Measurements from ENCODE around the gene OTUD3. TPM values are rescaled to one million over a fixed set of nuclear protein-coding genes. Genes with fewer than 3 reads are reported as not detected.
"Not testable (repeated sequence)": the region's sequence is repeated elsewhere in the genome, so short reads cannot be mapped to it uniquely, and the experiment has no call there.

The OTUD3 gene
- total RNA-seq, 2 donors from 2014 or later, result 8.1 to 9.4 TPM

DNA sequence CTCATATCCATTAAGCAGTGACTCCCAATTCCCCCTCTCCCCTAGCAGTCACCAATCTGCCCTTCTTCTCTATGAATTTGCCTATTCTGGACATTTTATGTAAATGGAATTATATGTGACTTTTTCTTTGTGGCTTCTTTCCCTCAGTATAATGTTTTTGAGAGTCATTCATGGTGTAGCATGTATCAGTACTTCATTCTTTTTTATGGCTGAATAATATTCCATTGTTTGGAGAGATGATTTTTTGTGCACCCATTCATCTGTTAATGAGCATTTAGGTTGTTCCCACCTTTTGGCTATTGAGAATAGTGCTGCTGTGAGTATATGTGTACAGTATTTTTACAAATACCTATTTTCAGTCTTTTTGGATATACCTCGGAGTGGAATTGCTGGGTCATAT, 19.5 kb downstream of the OTUD3 start:
- DNase-seq (ENCODE audit: low spot score), result no peak
- intact Hi-C loops (cut with DNase I), result no loop called here

DNA sequence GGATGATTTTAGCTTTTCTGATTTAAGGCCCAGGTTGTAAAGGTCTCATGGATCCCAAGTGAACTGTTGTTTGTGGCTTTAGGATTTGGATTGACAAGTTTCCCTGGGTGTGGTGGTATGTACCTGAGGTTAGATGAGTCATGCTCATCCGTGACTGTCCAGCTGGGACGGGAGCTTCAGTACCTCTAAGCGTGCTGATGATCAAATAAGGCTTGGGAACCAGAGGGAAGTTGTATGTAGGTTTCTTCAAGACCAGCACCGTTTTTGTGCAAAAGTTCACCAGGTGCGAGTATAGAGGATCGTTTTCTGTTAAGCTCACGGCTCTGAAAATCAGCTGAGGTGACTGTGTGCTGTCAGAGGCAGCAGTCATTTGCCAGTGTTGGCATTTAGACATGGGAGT, 21.4 kb downstream of the OTUD3 start:
- no peak for DNase-seq (ENCODE audit: low spot score)
- intact Hi-C loops (cut with DNase I), result no loop called here

DNA sequence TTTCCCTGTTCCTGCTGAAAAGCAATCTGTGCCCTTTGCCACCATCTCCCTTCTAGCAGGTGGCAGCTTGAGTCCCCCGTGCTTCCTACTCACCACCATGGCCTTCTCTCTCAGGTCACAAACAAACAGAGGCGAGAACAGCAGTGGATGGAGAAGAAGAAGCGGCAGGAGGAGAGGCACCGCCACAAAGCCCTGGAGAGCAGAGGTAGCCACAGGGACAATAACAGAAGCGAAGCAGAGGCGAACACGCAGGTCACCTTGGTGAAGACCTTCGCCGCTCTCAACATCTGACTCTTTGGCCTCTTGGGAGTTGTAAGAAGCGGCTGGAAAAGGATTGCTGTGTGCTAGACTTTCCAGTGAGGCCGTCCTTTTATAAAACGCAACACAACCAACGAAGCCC, 25.3 kb downstream of the OTUD3 start:
- intact Hi-C loops (cut with DNase I), result no loop called here
- DNase-seq (ENCODE audit: low spot score), result no peak

DNA sequence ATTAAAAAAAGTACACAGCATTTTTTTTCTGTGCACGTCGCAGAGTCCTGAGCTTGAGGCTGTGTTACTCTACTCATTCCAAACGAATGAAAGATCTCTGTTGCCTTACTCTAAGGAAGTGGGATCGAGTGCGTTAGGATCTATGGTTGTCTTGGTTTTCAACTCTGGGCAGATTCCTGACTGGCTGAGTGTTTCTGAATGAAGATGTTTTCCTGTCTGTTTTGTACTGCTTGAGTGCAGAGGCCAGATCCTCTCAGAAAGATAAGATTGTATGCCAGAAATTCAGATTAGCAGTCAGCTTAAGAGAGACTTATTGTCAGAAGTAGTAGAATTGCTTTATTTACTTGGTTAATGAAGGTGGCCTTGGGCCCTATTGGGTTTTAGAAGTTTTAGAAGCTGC, 27.2 kb downstream of the OTUD3 start:
- intact Hi-C loops (cut with DNase I), result no loop called here
- DNase-seq (ENCODE audit: low spot score), result no peak

DNA sequence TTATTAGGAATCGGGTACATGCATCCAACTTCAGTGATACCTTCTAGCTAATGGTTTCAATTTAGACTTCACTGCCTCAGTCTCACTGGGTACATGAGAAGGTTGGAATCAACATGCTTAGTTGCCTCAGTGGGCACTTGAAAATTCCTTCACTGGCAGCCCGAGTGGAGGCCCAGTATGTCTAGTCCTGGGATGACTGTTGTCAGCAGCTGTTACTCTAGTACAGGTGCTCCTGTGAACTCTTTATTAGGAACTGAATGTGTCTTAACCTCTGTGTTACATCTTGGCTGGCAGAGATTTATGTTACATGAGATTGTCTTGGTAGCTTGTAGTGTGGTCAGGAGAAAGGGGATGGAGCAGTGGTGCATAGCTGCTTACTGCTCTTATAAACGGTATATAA, 27.8 kb downstream of the OTUD3 start:
- DNase-seq (ENCODE audit: low spot score), result no peak
- intact Hi-C loops (cut with DNase I), result no loop called here

DNA sequence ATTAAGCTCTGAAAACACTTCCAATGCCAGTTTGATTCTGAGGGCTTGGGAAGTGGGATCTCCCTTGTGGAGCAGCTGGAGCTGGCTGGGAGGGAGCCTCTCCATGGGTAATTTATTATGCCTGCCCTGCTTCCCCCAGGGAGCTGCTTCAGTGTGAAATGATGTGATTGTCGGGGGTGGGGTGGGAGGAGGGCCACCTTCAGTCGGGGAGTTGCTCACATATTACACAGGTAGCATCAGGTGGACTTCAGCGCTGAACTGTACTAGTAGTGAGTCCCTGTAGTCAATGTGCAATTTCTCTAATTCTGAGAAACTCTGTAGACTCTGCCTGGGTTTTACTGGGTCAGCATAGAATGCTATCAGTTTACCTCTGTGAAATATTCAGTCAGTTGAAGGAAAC, 28.5 kb downstream of the OTUD3 start:
- intact Hi-C loops (cut with DNase I), result no loop called here
- no peak for DNase-seq (ENCODE audit: low spot score)

DNA sequence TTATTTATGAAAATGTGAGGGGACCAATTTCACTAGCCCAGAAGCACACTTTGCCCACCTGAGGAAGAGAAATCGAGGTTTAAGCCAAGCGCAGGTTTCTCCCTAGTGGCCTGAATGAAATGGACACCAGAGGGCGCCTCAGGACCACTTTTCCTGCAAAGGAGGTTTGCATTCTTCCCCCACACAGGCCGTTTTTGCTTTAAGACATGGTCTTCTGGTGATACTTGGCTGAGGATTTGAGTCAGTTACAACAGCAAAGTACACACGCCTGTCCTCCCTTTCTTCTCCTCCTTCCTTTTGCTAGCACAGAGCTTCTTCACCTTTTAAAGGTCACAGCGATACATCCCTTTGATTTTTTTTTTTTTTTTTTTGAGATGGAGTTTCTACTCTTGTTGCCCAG, 35.9 kb downstream of the OTUD3 start:
- peak; percentile 93 for DNase-seq (ENCODE audit: low spot score)
- intact Hi-C loops (cut with DNase I), result loop anchor here in 1 of 2 donors (2.0 to 5.0 kb wide), 2 partner anchors 235 to 574 kb away; no protein-coding TSS in a partner anchor

DNA sequence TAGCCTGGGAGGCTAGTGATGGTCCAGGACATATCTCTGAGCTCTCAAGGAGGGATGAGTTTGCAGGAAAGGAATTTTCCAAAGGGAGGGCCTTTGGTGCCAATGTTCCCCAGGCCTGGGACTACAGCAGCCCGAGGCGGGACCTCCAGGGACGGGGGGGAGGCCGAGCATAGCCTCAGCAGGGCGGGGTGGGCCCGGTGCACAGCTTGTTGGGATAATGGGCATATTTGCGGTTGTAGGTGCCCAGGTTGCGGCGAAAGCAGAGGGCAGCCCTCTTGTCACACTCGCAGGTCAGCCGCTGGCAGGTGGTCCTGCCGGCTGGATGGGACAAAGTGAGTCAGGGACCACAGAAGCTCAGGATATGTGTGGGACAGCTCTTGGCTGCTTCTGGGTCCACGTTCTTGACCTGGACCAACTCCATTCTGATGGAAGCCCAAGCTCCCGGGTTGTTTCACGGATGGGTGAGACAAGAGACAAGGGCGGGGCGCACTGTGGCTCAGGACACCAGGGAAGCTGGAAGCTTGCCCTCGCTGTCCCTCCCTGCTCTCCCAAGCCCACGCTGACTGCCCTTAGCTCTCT, 38.0 kb downstream of the OTUD3 start:
- intact Hi-C loops (cut with DNase I), result loop anchor here in 1 of 2 donors (5.0 kb wide), 1 partner anchor 232 kb away; no protein-coding TSS in a partner anchor
- no peak for DNase-seq (ENCODE audit: low spot score)

DNA sequence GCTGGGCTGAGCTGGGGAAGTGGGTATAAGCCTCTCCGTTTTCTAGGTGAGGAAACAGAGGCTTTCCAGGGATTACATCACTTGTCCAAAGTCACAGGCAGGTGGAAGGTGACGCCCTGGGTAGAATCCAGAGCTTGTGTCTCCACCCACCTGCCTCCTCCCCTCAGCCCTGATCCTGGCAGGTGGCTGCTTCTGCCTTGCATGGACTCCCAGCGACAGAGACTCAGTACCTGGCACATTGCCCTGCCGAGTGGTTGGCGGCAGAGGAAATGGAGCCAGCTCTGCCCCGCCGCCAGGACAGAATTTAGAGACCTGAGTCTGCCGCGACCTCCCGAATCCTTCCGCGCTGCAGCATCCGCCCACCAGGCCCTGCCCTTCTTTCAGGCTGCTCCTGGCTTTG, 39.1 kb downstream of the OTUD3 start:
- intact Hi-C loops (cut with DNase I), result loop anchor here in 1 of 2 donors (5.0 kb wide), 1 partner anchor 231 kb away; no protein-coding TSS in a partner anchor

DNA sequence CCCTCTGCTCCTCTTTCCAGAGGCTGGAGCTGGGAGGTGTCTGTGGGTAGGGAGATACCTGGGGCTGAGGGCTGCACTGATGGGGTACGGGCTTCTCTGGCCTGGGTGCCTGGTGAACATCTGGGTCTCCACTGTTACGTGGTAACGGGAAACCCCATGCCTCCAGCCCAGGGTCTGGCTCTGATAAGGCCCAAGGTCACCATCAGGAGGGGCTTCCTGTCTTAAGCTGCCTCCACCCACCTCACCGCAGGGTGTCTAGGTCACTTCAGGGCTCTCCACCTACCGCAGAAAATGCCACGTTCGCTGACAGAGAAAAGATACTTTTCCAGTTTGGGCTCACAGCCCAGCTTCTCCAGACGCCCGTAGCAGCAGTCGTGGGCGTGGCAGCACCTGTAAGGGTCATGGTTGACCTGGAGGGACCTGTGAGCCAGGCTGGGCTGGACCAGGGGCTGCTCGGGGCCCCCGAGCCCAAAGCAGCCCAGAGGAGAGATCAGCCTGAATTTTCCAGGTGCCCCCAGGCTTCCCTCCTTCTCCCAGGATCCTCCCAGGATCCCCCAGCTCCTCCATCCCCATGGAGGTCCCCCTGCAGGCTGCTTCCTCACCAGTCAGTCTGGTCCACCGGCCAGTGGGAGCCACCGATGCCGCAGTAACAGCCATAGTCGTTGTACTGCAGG, 40.0 kb downstream of the OTUD3 start:
- no peak for DNase-seq (ENCODE audit: low spot score)
- intact Hi-C loops (cut with DNase I), result loop anchor here in 1 of 2 donors (5.0 kb wide), 1 partner anchor 230 kb away; no protein-coding TSS in a partner anchor

More for the DNA sequence above, 39.1 kb downstream of the OTUD3 start:
- DNase-seq (ENCODE audit: low spot score), result no peak

DNA sequence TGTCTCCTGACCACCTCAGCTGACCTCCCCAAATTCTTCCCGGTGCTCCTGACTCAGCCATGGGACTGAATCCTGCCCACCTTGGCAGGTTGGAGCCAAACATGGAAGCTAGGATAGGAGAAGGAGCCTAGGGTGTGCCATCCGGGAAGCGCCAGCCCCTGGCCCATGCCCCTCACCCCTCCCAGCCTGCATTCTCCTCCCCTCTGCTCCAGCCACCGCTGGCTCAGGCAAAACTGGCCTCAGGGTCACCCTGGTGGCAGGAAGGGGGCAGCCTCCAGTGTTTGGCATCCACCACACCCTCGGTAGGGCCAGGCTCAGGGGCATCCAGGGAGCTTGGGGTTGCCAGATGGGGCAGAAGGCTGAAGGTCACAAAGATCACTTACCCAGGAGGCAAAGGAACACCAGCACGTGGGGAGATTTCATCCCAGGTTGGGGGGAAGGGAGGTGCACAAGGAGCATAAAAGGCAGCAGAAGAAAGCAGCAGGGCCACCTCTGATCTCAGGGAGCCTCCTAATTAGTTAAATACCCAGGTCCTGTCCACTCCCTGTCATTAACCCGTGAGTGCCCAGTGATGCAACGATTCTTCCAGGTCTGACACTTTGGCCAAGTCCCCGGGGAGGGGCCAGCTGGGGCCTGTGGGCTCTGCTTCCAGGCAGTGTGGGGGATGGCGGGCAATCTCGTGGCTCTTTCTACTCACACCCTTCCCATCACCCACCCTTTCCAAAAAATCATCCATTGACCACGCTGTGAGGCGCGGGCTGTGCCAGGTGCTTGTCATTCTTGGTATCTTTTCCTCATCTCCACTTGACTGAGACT, 41.1 kb downstream of the OTUD3 start, which contains the start of gene PLA2G2E:
PLA2G2E (minus strand) TSS at position 481 of the 816 bp plus-strand sequence; CDS start at position 423, 58 bp downstream.
- intact Hi-C loops (cut with DNase I), result loop anchor here in 1 of 2 donors (5.0 kb wide), 1 partner anchor 229 kb away; no protein-coding TSS in a partner anchor
- no peak for DNase-seq (ENCODE audit: low spot score)

DNA sequence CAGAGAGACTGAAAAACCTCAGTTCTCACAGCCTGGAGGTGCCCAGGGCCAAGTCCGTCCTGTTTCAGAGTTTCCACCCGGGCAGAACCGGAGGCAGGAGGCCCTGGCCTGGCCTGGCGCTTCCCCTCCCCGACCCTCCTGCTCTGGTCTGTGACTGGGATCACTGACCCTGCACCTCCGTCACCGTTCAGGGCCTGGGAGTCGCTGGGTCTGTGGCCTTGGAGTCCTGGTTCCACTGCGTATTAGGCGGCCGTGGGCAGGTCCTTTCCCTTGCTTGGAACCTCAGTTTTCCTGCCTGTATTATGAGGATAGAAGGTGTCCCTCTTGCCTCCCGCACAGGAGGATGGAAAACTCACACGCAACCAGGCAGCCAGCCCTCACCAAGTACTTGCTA, 41.8 kb downstream of the OTUD3 start:
- intact Hi-C loops (cut with DNase I), result loop anchor here in 1 of 2 donors (5.0 kb wide), 1 partner anchor 228 kb away; no protein-coding TSS in a partner anchor
- DNase-seq (ENCODE audit: low spot score), result no peak

DNA sequence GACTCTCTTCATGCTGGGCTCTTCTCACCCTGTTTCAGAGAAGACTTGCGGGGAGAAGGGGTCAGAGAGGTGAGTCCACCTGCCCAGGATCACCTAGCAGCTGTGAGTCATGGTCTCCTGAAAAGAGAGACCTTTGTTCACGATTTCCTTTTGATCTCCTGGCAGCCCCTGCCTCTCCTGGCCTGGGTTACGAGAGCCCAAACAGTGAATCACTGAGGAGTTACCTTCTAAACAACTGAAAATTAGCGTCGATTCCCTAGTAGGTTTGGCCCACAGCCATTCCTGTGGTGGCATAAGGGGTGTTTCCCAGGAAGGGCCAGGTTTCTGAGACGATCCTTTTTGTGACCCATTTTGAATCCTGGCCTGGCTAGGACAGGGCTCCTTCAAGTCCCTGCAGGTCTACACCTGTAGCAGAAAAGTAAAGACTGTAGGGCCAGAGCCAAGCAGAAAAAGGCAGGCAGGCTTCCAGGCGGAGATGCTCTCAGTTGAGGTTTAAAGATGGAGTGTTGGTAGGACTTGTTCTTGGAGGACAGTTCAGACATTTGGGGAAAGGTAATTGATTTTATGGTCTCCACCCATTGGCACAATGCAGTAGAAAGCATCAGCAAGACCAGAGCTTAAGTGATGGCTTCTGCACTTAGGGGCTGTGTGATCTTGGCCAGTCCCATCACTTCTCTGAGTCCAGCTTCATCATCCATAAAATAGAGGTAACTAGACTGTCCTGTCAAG, 43.3 kb downstream of the OTUD3 start:
- DNase-seq (ENCODE audit: low spot score), result no peak
- intact Hi-C loops (cut with DNase I), result no loop called here

DNA sequence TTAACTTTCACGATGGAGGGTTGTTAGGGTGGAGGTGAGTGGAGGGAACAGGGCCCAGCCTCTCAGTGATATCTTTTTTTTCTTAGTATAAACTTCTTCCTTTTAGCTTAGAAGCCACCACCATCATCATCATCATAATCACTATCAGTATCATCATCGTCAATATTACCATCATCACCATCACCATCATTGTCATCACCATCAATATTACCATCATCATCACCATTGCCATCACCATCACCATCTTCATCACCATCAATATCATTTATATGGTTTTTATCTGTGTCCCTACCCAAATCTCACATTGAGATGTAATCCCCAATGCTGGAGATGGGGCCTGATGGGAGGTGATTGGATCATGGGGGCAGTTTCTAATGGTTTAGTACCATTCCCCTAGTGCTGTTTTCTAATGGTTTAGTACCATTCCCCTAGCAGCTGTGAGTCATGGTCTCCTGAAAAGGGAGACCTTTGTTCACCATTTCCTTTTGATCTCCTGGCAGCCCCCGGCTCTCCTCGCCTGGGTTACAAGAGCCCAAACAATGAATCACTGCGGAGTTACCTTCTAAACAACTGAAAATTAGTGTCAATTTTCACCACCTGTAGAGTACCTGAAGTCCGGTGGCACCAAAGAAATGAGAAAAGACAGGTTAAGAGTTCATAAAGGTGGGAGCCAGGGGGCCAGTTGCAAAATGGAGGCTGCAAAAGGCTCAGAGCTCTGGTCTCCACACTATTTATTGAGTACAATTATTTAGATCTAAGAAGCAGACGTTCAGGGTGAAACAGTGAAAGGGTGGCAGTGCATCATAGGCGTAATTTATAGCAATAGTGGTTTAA, 44.3 kb downstream of the OTUD3 start:
- intact Hi-C loops (cut with DNase I), result no loop called here
- no peak for DNase-seq (ENCODE audit: low spot score)

DNA sequence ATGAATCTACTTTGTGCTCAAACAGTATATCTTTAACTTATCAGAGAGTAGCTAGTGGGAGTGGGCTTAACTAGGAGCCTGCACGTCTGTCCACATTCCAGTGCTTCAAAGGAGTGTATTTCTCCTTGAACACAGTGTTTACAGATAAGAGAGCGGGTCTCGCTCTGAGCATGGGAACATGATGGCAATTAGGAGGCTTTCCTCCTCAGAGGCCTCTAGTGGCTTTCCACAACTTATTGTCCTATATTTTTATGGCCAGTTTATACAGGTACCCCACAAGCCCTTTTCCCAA, 44.9 kb downstream of the OTUD3 start:
- DNase-seq (ENCODE audit: low spot score); intact Hi-C loops (cut with DNase I): not testable (repeated sequence)

DNA sequence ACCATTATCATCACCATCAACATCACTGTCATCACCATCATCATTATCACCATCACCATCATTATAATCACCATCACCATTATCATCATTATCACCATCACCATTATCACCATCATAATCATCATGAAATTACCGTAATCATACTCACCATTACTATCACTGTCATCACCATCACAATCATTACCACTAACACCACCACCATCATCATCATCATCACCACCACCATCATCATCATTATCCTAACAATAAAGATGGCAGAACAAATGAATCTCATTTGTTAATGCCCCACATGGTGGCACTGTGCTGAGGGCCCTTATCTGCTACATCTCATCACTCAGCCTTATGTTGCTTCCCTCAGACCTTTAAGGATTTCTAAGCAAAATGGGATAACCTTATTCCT, 50.7 kb downstream of the OTUD3 start:
- intact Hi-C loops (cut with DNase I), result no loop called here
- DNase-seq (ENCODE audit: low spot score), result no peak

DNA sequence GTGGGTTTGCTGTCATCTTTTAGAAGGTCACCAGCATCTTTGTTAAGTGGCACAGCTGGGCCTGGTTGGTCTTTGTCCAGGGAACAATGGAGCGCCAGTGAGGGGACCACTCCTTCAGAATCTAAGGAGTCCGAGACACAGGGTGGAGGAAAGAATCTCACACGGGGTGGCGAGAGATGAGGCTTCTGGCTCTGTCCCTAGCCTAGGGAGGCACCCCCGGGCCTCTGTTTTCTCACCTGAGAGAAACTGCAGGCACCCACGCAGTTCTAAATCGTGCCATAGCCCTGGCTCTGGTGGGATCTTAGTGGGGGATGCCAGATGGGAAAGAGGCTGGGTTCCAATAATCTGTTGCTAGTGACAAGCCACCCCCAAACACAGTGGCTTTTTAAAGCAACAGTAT, 52.1 kb downstream of the OTUD3 start:
- intact Hi-C loops (cut with DNase I), result no loop called here

DNA sequence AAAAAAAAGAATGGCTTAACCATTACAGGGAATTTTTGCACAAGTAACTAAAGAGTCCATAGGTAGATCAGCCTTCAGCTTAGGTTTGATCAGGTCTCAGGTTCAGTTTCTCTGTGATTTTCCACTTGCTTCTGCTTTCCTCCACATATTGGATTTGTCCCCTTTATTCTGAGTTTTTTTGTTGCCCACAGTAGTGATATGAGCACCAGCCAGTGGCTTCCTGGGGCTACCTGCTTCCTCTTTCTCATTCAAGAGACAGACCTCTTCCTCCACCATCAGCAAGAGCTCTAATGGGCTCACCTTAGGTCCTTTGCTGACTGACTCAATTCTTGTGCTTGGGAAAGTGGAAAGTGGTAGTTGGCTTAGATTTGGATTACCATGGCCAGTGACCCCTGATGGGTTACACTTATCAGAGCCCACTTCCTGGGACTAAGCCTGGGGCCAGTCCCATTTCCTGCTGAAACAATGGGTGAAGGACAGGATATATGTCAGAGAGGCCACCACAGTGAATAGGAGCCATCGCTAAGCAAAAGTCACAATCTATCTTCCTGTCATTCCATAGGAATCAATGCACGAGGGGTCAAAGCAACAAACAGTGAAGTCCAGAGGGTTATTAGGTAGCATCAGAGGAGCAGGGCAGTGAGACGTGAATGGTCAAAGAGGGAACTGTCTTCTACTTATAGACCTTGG, 54.0 kb downstream of the OTUD3 start:
- intact Hi-C loops (cut with DNase I), result no loop called here
- no peak for DNase-seq (ENCODE audit: low spot score)

More for the DNA sequence above, 52.1 kb downstream of the OTUD3 start:
- DNase-seq (ENCODE audit: low spot score), result no peak

Data from posterior vena cava (tissue), 2 donors.